ENCODE measurements around the gene GLI3.

DNA sequence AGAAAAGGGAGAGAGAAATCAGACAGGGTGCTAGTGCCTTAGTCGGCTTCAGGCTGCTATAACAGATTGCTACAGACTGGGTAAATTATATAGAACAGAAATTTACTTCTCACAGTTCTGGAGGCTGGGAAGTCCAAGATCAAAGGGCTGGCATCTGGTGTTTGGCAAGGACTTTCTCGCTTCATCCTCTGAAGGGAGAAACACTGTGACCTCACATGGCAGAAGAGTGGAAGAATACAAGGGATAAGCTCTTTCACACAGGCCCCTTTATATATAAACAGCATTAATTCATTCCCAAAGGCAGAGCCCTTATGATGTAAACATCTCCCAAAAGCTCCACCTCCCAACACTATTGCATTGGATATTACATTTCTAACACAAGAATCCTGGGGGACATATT lies 298.6 kb downstream of the GLI3 start:
- TF ChIP-seq, protein P1, sequence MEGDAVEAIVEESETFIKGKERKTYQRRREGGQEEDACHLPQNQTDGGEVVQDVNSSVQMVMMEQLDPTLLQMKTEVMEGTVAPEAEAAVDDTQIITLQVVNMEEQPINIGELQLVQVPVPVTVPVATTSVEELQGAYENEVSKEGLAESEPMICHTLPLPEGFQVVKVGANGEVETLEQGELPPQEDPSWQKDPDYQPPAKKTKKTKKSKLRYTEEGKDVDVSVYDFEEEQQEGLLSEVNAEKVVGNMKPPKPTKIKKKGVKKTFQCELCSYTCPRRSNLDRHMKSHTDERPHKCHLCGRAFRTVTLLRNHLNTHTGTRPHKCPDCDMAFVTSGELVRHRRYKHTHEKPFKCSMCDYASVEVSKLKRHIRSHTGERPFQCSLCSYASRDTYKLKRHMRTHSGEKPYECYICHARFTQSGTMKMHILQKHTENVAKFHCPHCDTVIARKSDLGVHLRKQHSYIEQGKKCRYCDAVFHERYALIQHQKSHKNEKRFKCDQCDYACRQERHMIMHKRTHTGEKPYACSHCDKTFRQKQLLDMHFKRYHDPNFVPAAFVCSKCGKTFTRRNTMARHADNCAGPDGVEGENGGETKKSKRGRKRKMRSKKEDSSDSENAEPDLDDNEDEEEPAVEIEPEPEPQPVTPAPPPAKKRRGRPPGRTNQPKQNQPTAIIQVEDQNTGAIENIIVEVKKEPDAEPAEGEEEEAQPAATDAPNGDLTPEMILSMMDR (conservative IDR thresholded peaks at IDR 0.05 in 1 of 2, IDR thresholded peaks at IDR 0.05 in 1 of 2; ENCODE audit: low read depth in 1 of 2, low read length in 2 of 2) = no peak
- TF ChIP-seq EZH2 (IDR thresholded peaks at IDR 0.05; ENCODE audit: low read length, missing control alignments) = no peak

Measured in fibroblast of lung (primary cell).